Measurements from ENCODE around the gene CDK2AP2.
"Not testable (repeated sequence)": the region's sequence is repeated elsewhere in the genome, so short reads cannot be mapped to it uniquely, and the experiment has no call there.

Gene CDK2AP2

GRCh38 chr11:67507864-67508485, at the start of gene CDK2AP2:
Gene CDK2AP2 (minus strand): TSS chr11:67508162. CDS start chr11:67508082, 80 bp downstream.
- DNase-seq (ENCODE audit: low read depth), result peak; percentile 92

- no peak for DNase-seq (ENCODE audit: low read depth)
Observed at GRCh38 chr11:67556244-67556643, 48.3 kb upstream of the CDK2AP2 start.

GRCh38 chr11:67551697-67552096, 43.7 kb upstream of the CDK2AP2 start:
- DNase-seq (ENCODE audit: low read depth), result not testable (repeated sequence)

- no peak for DNase-seq (ENCODE audit: low read depth)
Observed at GRCh38 chr11:67551127-67551526, 43.2 kb upstream of the CDK2AP2 start.

- no peak for DNase-seq (ENCODE audit: low read depth)
Observed at GRCh38 chr11:67548555-67549110, 40.7 kb upstream of the CDK2AP2 start.

- DNase-seq (ENCODE audit: low read depth), result not testable (repeated sequence)
Observed at GRCh38 chr11:67548112-67548511, 40.1 kb upstream of the CDK2AP2 start.

GRCh38 chr11:67545280-67545679, 37.3 kb upstream of the CDK2AP2 start:
- no peak for DNase-seq (ENCODE audit: low read depth)

GRCh38 chr11:67544616-67545242, 36.8 kb upstream of the CDK2AP2 start:
- DNase-seq (ENCODE audit: low read depth), result no peak

- DNase-seq (ENCODE audit: low read depth), result no peak
Observed at GRCh38 chr11:67543585-67543984, 35.6 kb upstream of the CDK2AP2 start.

GRCh38 chr11:67542971-67543370, 35.0 kb upstream of the CDK2AP2 start:
- DNase-seq (ENCODE audit: low read depth), result no peak

GRCh38 chr11:67542169-67542568, 34.2 kb upstream of the CDK2AP2 start:
- no peak for DNase-seq (ENCODE audit: low read depth)

GRCh38 chr11:67541198-67541597, 33.2 kb upstream of the CDK2AP2 start:
- DNase-seq (ENCODE audit: low read depth), result no peak

- DNase-seq (ENCODE audit: low read depth), result no peak
Observed at GRCh38 chr11:67539550-67539949, 31.6 kb upstream of the CDK2AP2 start.

GRCh38 chr11:67538823-67539505, 31.0 kb upstream of the CDK2AP2 start:
- DNase-seq (ENCODE audit: low read depth), result no peak

- no peak for DNase-seq (ENCODE audit: low read depth)
Observed at GRCh38 chr11:67538306-67538705, 30.3 kb upstream of the CDK2AP2 start.

- no peak for DNase-seq (ENCODE audit: low read depth)
Observed at GRCh38 chr11:67535561-67535960, 27.6 kb upstream of the CDK2AP2 start.

GRCh38 chr11:67534070-67534679, 26.2 kb upstream of the CDK2AP2 start:
- DNase-seq (ENCODE audit: low read depth), result no peak

- no peak for DNase-seq (ENCODE audit: low read depth)
Observed at GRCh38 chr11:67532889-67533288, 24.9 kb upstream of the CDK2AP2 start.

GRCh38 chr11:67530282-67530592, 22.3 kb upstream of the CDK2AP2 start:
- DNase-seq (ENCODE audit: low read depth), result no peak

GRCh38 chr11:67528376-67528775, 20.4 kb upstream of the CDK2AP2 start:
- no peak for DNase-seq (ENCODE audit: low read depth)

- DNase-seq (ENCODE audit: low read depth), result no peak
Observed at GRCh38 chr11:67525275-67525976, 17.5 kb upstream of the CDK2AP2 start.

GRCh38 chr11:67524480-67524808, 16.5 kb upstream of the CDK2AP2 start:
- no peak for DNase-seq (ENCODE audit: low read depth)

Measured in activated T-cell treated with anti-CD3 and anti-CD28 coated beads for 1 hour (primary cell).